IMR-90 (cell line): ENCODE data around the gene TIRAP. TPM values are rescaled to one million over a fixed set of nuclear protein-coding genes. Genes with fewer than 3 reads are reported as not detected.

ENCODE experiments used
- ATAC-seq: fragments of 200-7000 bp; cut with Tn5 transposase; 2 replicates; pipeline ENCODE4 v1.9.1; 2020; ENCODE audit warnings: low read depth, mild to moderate bottlenecking, moderate library complexity
- BruUV-seq: library from RNA; stranded (reverse); fragments of 400-500 nt; replicated peaks from 2 replicates; lab custom pipeline; 2021; lab: Mats Ljungman, UMichigan
- CTCF ChIA-PET: fragments of 300-600 bp; formaldehyde crosslinking; extraction: SDS; loops from one replicate; lab custom pipeline; 2021; ENCODE audit warnings: antibody characterized with exemption; lab: Yijun Ruan, JAX
- POLR2A ChIA-PET: fragments of 300-600 bp; sonication (Branson Sonifier 250); formaldehyde crosslinking; loops from one replicate; lab custom pipeline; 2022; ENCODE audit warnings: antibody characterized with exemption; ENCODE audit not compliant: unreplicated experiment; lab: Charles Lee
- DNase-seq: peaks from one replicate; pipeline ENCODE4 v3.0.0; 2013
- H2AFZ ChIP-seq: replicated peaks from 2 replicates; pipeline ENCODE3; 2013; ENCODE audit warnings: low read length, mild to moderate bottlenecking; ENCODE audit not compliant: poor library complexity
- H2AK5ac ChIP-seq: 2 replicates; pipeline ENCODE4 v1.6.1; 2013; ENCODE audit warnings: low read depth, low read length, inconsistent platforms
- H2AK9ac ChIP-seq: replicated peaks from 2 replicates; pipeline ENCODE3; 2013; ENCODE audit warnings: mild to moderate bottlenecking, low read depth, low read length, moderate library complexity; ENCODE audit not compliant: poor library complexity
- H2BK120ac ChIP-seq: 2 replicates; pipeline ENCODE4 v1.6.1; 2013; ENCODE audit warnings: low read depth, low read length, inconsistent platforms
- H2BK15ac ChIP-seq: 3 replicates; pipeline ENCODE4 v1.6.1; 2013; ENCODE audit warnings: low read depth, low read length, inconsistent platforms
- H2BK20ac ChIP-seq: 2 replicates; pipeline ENCODE4 v1.6.1; 2013; ENCODE audit warnings: low read depth, mild to moderate bottlenecking, inconsistent platforms, low read length, moderate library complexity
- H2BK5ac ChIP-seq: 2 replicates; pipeline ENCODE4 v1.6.1; 2013; ENCODE audit warnings: mild to moderate bottlenecking, low read depth, low read length, inconsistent platforms; ENCODE audit not compliant: poor library complexity, severe bottlenecking
- H3K14ac ChIP-seq: replicated peaks from 2 replicates; pipeline ENCODE4 v1.6.1; 2013; ENCODE audit warnings: low read depth, low read length, inconsistent platforms
- H3K18ac ChIP-seq: 2 replicates; pipeline ENCODE4 v1.6.1; 2013; ENCODE audit warnings: low read depth, low read length, control low read depth
- H3K23ac ChIP-seq: 2 replicates; pipeline ENCODE4 v1.6.1; 2013; ENCODE audit warnings: low read depth, low read length, inconsistent platforms
- H3K27ac ChIP-seq: 2 replicates; pipeline ENCODE4 v1.5.1; 2013; ENCODE audit warnings: mild to moderate bottlenecking, control low read depth, low read length; ENCODE audit not compliant: insufficient read depth
- H3K27me3 ChIP-seq: 2 replicates; pipeline ENCODE4 v1.6.1; 2013; ENCODE audit warnings: low read length; ENCODE audit not compliant: control insufficient read depth, insufficient read depth
- H3K36me3 ChIP-seq: 2 replicates; pipeline ENCODE4 v1.6.1; 2013; ENCODE audit warnings: low read length, mixed read lengths; ENCODE audit not compliant: control insufficient read depth, insufficient read depth
- H3K4ac ChIP-seq: 2 replicates; pipeline ENCODE4 v1.6.1; 2013; ENCODE audit warnings: low read depth, low read length, inconsistent platforms
- H3K4me1 ChIP-seq: 2 replicates; pipeline ENCODE4 v1.6.1; 2013; ENCODE audit warnings: low read length, mixed read lengths; ENCODE audit not compliant: control insufficient read depth, insufficient read depth
- H3K4me2 ChIP-seq: 2 replicates; pipeline ENCODE4 v1.6.1; 2013; ENCODE audit warnings: low read depth, mild to moderate bottlenecking, control low read depth, low read length, moderate library complexity
- H3K4me3 ChIP-seq: 2 replicates; pipeline ENCODE4 v1.5.1; 2013; ENCODE audit warnings: low read depth, mild to moderate bottlenecking, control low read depth, low read length, moderate library complexity; ENCODE audit not compliant: insufficient read depth
- H3K56ac ChIP-seq: 2 replicates; pipeline ENCODE4 v1.6.1; 2013; ENCODE audit warnings: low read length, inconsistent platforms; ENCODE audit not compliant: insufficient read depth; ENCODE audit errors: extremely low read depth
- H3K79me1 ChIP-seq, 2 experiments: 2 replicates each; pipeline ENCODE4 v1.6.1; 2013; ENCODE audit warnings: low read length in 2 of 2, inconsistent platforms in 1 of 2, low read depth in 1 of 2
- H3K9ac ChIP-seq: 2 replicates; pipeline ENCODE4 v1.6.1; 2013; ENCODE audit warnings: low read depth, low read length, control low read depth
- H3K9me1 ChIP-seq: 2 replicates; pipeline ENCODE4 v1.6.1; 2013; ENCODE audit warnings: low read length, inconsistent platforms; ENCODE audit not compliant: insufficient read depth
- H3K9me3 ChIP-seq: 2 replicates; pipeline ENCODE4 v1.6.1; 2013; ENCODE audit warnings: low read length; ENCODE audit not compliant: control insufficient read depth, insufficient read depth
- H4K20me1 ChIP-seq: 2 replicates; pipeline ENCODE4 v1.6.1; 2013; ENCODE audit warnings: low read length, inconsistent platforms; ENCODE audit not compliant: insufficient read depth
- H4K5ac ChIP-seq: 2 replicates; pipeline ENCODE4 v1.6.1; 2013; ENCODE audit warnings: mild to moderate bottlenecking, low read depth, low read length, control low read depth
- H4K8ac ChIP-seq, 2 experiments: 2 replicates each; pipeline ENCODE4 v1.6.1; 2013; ENCODE audit warnings: low read depth in 2 of 2, low read length in 2 of 2, control low read depth in 1 of 2, inconsistent platforms in 1 of 2
- H4K91ac ChIP-seq: 2 replicates; pipeline ENCODE4 v1.6.1; 2013; ENCODE audit warnings: low read depth, low read length, inconsistent platforms; ENCODE audit not compliant: insufficient read depth
- CHD1 ChIP-seq: IDR thresholded peaks from 2 replicates; pipeline ENCODE4 v1.6.1; 2012; ENCODE audit warnings: low read depth, low read length, improper control_type of control experiment
- WGBS, 2 experiments: methylation state at CpG; one replicate each; pipeline versions ENCODE4 v1.1.5 to v1.1.7; 2013; ENCODE audit warnings: missing lambda C conversion rate in 2 of 2; ENCODE audit not compliant: insufficient read length in 1 of 2; ENCODE audit errors: extremely low coverage in 2 of 2; 5-methylcytosine and 5-hydroxymethylcytosine counted together
- dilution Hi-C: fragments of 300-500 bp; cut with HindIII; formaldehyde crosslinking; loops from one replicate; pipeline ENCODE4 v1.14.3; 2018; ENCODE audit warnings: low sequenced_read_pairs; ENCODE audit not compliant: unreplicated experiment
- in situ Hi-C: fragments of 300-500 bp; cut with MboI; formaldehyde crosslinking; loops from 3 replicates; pipeline ENCODE4 v1.14.3; 2019; ENCODE audit warnings: low sequenced_read_pairs, inconsistent platforms, mixed read lengths
- intact Hi-C: fragments of 100-400 bp; cut with micrococcal nuclease; formaldehyde crosslinking; loops from 2 replicates; pipeline ENCODE4 v1.10.0; 2022
- polyA plus RNA-seq, 3 experiments: library from polyadenylated mRNA; depleted of rRNA; stranded (reverse); fragments of >200 nt; gene quantifications; 2 replicates each; pipeline ENCODE4 v1.2.3, GENCODE V29; 2012; ENCODE audit warnings: low replicate concordance in 1 of 3
- total RNA-seq: library from RNA; depleted of rRNA; stranded (reverse); fragments of >200 nt; gene quantifications from 2 replicates; pipeline ENCODE4 v1.2.3, GENCODE V29; 2012
- TF ChIP-seq, protein P1 (sequence below): fragments of 150-350 bp; IDR thresholded peaks from 2 replicates; pipeline ENCODE4 v1.6.1; 2016; ENCODE audit warnings: low read depth, mild to moderate bottlenecking, low read length, moderate library complexity, borderline replicate concordance

TIRAP gene
- total and polyA plus RNA-seq, 2 of the 4 experiments (the other 2 are of a cell fraction): 3.0 to 7.4 TPM

DNA sequence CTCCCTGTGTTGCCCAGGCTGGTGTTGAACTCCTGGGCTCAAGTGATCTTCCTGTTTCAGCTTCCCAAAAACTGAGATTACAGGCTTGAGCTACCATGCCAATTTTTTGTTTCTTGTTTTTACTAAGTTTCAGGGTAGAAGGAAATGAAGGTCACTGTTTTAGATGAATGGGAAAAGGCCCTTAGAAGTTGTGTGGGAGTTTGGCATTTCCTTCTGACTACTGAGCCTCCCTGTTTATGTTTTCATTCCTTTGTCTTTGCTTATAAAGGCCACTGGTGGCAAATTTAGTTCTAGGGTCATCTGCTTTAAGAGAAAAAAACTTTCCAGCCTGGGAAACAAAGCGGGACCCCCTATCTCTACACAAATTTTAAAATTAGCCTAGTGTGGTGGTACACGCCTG is 36.3 kb upstream of the TIRAP start:
- CTCF ChIA-PET: no interaction called here
- H3K23ac ChIP-seq: no peak overlapping the region
- DNase-seq (peak; percentile 59), ATAC-seq (peak; percentile 86)
- peak overlapping the region; percentile 29; the same call in 1 of the 2 replicates for H3K18ac ChIP-seq
- intact Hi-C loops: no loop called here
- H4K20me1 ChIP-seq: no peaks in the 10 kb centered on the region
- 0 out of 2 replicates have a peak overlapping the region, but pooled peaks have one; percentile 21 for H2BK20ac ChIP-seq
- H3K9me1 ChIP-seq: peaks cover 3% of the 10 kb centered on the region
- in situ Hi-C loops: no loop called here
- TF ChIP-seq, protein P1, sequence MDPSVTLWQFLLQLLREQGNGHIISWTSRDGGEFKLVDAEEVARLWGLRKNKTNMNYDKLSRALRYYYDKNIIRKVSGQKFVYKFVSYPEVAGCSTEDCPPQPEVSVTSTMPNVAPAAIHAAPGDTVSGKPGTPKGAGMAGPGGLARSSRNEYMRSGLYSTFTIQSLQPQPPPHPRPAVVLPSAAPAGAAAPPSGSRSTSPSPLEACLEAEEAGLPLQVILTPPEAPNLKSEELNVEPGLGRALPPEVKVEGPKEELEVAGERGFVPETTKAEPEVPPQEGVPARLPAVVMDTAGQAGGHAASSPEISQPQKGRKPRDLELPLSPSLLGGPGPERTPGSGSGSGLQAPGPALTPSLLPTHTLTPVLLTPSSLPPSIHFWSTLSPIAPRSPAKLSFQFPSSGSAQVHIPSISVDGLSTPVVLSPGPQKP: no peak
- TF ChIP-seq CHD1: no peak
- no peaks in the 10 kb centered on the region for H3K9me3 ChIP-seq
- BruUV-seq: no TSS peak
- no peak overlapping the region for H3K56ac ChIP-seq
- no peak overlapping the region for H2BK15ac ChIP-seq
- peaks cover 8% of the 10 kb centered on the region for H3K4me1 ChIP-seq
- H3K4me3 ChIP-seq: no peak overlapping the region
- dilution Hi-C loops: no loop called here
- H2BK5ac ChIP-seq: peak overlapping the region; percentile 81
- no peak overlapping the region for H2AK9ac ChIP-seq
- H3K79me1 ChIP-seq: peaks cover 3 to 16% of the 10 kb centered on the region in 2 experiments; a peak in 3 of 4 replicates
- H3K36me3 ChIP-seq: peaks cover 12% of the 10 kb centered on the region
- H2BK120ac ChIP-seq: peak overlapping the region; percentile 64; the same call in 1 of the 2 replicates
- POLR2A ChIA-PET: no interaction called here
- H3K4ac ChIP-seq: peak overlapping the region; percentile 80
- H4K5ac ChIP-seq: peak overlapping the region; percentile 44; the same call in 1 of the 2 replicates
- H4K8ac ChIP-seq: peak overlapping the region in 1 of 2 experiments; percentile 56; a peak in 1 of 4 replicates
- WGBS, 2 experiments: no CpG with 5 or more reads among the region's 2 CpGs
- no peaks in the 10 kb centered on the region for H3K27me3 ChIP-seq
- H3K27ac ChIP-seq: peak overlapping the region; percentile 55; the same call in 1 of the 2 replicates
- H2AK5ac ChIP-seq: peak overlapping the region; percentile 85
- H2AFZ ChIP-seq: no peak overlapping the region
- H3K4me2 ChIP-seq: peak overlapping the region; percentile 27
- peak overlapping the region; percentile 76; the same call in 1 of the 2 replicates for H3K14ac ChIP-seq
- H4K91ac ChIP-seq: peak overlapping the region; percentile 27; the same call in 1 of the 2 replicates
- no peak overlapping the region for H3K9ac ChIP-seq
